CD4-positive, alpha-beta T cell treated with Interleukin-21 for 1 hour (primary cell): ENCODE measurements around the gene ETV6.
A peak's percentile ranks its signal among the peaks of the same experiment; 100 is the strongest.

Experiments used
- DNase-seq: peaks from one replicate; pipeline ENCODE4 v3.0.0-alpha.2; 2020

ETV6 gene

DNA sequence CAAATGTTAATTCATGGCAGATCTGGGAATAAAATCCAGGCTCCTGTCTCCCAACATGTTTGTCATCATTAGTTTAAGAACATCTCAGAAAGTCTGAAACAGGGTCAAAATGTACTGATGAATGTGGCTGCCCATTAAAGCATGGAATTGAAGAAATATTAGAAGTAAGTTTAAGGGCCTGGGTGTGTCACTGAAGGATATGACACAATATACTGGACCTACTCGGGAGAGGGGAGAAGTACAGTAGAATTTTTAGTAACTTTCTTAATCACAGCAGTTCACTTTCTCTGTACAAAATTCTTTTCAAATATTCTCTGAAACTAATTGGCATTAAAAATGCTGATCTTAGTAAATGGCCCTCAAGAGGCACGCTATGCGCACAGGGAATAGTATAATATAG, 185.5 kb downstream of the ETV6 start:
- no peak for DNase-seq

DNA sequence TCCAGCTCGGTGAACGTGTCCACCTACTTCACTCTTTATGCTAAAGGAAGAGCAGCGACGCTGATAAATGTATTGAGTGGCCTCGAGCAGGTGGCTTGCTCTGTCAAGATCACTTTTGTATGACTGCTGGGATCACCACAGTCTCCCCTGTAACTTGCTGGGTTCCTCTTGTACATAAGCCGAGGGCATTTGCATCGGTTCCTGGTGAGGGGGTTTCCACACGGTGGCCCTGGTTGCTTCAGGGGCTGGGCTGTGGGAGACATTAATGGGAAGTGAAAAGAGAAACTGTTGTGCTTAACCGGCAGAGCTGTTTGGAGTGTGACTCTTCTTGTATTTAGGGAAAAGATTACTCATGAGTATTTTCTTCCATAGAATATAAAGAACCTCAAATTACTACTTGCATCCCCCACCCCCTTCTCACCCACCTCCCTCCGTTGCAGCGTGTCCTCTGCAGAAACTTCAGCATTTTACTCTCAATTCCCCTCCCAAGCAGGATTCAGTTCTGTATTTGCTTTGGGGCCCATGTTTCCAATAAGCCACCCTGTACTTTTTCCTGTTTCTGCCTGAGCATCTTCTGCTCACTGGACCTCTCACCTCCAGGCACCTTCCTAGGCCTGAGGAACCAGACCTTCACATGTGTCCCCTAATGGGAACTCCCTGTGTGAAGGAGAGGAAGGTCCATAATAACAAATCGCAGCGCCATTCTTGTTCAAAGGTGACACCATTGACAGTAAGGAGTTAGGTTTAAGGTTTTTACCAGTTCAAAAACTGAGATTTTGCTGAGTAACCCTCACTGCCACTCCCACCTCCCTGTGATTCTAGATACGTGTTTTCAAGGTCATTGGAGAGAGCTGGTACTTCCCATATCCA, 187.0 kb downstream of the ETV6 start:
- DNase-seq: peak; percentile 55

DNA sequence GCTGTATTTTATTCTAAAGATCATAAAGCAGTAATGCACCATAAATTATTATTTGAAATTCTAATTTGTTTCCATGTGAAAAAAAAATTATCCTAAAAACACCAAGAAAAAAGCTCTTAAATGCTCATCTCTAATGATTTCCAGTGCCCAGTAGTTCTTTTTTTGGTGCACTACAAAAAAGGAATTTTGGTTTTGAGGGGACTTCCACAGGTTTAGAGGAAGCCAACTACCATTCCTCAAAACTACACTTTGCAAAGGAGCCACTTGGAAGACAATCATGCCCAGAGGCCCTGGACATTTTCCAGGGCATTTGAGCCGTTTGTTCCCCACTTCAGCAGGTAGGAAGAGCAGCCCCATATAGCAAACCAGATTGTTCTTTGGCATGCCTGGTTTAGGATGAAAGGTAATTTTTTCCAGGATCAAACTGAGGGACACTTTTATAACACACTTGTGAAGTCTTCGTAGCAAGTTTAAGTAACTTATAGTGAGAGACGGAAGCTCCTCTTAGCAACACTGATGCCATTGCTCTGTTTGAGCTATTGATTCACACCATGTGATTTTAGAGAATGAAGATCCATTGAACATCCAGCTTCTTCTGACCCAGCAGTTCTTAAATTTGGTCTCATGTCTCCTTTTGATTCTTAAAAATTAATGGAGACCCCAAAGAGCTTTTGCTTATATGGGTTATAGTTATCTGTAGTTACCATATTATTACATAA, 187.9 kb downstream of the ETV6 start:
- no peak for DNase-seq

DNA sequence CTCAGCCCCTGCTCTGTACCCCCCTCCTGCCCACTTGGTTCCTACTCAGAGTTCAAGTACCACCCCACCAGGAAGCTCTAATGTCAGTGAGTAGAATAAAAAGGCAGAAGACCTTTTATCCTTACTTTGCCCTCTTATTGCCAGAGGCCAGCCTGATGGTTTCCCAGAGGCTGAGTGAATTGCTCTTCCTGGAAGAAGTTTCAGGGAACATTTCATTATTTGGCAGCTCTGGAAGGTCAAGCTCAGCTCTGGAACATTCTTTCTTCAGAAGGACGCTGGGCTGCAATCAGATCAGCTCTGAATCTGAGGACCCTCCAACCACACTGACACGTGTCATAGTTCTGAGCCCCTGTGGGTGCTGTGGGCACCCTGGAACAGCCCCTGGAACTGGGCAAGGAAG, 188.9 kb downstream of the ETV6 start:
- no peak for DNase-seq

DNA sequence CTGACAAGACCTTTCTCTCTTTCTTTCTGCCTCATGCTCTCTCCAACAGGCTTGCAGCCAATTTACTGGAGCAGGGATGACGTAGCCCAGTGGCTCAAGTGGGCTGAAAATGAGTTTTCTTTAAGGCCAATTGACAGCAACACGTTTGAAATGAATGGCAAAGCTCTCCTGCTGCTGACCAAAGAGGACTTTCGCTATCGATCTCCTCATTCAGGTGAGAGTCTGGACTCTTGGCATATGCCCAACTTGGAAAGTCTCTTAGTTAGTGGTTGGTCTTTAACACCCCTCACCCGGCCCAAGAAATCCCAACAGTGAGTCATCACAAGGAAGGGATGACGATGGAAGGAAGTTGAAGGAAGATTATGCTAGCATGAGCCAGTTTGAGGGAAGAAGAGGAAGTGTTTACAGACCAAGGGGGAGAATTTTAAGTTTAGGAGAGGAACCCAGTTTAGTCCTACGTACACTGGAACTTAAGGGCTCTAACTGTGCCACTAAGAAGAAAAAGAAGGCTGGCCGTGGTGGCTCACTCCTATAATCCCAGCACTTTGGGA, 189.7 kb downstream of the ETV6 start:
- DNase-seq: no peak

DNA sequence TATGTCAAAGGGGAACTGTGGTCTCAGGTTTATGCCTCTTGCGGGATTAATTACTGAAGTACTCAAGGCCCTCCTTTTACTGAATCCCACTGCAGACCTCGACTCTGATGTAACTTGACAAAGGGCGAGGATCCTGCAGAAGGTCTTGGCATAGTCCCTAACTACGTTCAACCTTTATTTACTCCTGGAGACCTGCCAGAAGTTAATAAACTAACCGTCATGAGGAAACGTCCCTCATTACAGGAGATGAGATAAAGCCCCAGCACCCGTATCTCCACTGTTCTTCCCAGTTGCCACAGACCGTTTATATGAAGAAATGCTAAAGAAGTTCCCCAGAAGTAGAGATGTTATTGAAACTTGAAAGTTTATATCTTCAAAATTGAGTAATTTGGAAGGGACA, 190.9 kb downstream of the ETV6 start:
- no peak for DNase-seq

DNA sequence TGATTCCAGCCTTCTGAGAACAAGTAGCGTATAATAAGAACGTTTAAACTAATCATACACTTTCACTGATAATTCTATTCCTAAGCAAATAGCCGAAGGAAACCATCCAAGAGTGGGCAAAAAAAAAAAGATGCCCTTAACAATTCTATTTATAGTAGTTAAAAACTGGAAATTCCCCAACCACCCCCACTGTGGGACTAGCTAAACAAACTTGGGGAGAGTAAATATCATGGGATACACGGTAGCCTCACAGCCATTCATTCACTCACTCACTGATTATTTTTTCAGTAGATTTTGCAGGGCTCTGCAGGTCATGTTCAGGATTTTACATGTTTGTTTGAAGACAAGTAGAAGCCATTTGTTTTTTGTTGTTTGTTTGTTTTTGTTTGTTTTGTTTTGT, 197.0 kb downstream of the ETV6 start:
- DNase-seq: no peak

DNA sequence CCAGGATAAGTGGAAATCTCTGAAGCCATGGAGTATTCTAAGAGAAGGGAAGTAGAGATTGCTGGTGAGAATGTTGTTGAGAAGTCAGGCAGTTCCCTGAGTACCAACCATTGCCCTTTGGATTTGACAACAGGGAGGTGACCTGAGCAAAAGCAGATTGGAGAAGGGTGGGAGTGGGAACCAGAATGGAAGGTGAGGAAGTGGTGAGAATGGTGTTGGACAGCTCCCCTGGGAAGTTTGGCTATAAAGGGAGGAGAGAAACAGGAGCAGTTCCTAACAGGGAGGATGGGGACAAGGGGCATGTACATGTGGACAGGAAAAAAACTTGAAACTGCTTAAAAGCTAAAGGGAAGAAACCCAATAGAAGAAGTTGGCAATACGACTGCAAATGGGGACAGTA, 198.1 kb downstream of the ETV6 start:
- DNase-seq: no peak

DNA sequence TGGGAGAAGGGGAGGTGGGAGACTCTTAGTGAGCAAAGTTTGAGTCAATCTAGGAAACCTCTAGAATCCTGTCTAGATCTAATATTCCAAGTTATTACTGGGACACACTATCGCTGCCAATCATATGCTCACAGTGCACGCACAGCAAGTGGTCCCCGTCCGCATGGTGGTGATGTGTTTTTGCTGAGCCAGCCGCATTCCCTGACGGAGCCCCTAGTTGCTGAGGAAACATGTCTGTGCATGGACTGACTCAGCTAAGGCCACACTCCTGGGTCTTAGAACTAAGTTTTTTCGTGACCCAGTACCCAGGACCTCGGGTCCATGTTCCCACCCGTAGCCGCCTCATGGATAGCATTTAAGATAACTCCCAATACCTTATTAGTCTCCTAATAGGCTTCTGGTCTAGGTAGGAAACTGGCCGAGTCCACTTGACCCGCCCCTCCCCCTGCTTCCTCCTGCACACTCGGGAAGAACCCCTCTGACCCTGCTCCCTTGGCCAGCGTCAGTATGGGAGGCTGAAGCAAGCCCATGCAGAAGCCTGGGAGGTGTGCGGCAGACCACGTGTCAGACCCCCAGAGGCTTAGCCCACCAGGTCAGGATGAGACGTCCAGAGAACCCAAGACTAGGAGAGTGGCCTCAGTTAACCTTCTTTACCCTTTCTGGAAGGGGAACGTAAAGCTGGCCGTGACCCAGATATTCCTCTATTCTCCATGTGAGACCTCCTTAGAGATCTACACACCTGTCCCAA, 200.5 kb downstream of the ETV6 start:
- DNase-seq: no peak

DNA sequence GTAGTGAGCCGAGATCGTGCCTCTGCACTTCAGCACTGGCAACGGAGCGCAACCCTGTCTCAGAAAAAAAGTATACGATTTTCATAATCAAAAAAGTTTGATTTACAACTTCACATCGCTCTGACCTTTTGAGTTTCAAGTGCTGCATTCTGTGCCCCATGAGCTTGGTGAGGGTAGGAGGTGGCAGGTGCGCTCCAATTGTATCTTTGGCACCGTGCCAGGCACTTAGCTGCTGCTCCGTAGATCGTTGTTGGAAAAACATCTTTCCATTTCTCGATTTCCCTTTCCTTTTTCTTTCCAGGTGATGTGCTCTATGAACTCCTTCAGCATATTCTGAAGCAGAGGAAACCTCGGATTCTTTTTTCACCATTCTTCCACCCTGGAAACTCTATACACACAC, 203.7 kb downstream of the ETV6 start:
- no peak for DNase-seq

DNA sequence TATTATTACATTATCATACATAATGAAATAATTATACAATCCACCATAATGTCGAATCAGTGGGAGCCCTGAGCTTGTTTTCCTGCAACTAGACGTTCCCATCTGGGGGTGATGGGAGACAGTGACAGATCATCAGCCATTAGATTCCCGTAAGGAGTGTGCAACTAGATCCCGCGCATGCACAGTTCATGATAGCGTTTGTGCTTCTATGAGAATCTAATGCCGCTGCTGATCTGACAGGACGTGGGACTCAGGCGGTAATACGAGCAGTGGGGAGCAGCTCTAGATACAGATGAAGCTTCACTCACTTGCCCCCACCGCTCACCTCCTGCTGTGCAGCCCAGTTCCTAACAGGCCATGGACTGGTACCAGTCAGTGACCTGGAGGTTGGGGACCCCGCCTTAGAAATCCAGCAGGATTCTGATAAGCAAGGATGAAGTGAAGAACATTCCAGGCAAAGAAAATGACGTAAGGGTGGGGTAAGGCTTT, 204.6 kb downstream of the ETV6 start:
- no peak for DNase-seq

DNA sequence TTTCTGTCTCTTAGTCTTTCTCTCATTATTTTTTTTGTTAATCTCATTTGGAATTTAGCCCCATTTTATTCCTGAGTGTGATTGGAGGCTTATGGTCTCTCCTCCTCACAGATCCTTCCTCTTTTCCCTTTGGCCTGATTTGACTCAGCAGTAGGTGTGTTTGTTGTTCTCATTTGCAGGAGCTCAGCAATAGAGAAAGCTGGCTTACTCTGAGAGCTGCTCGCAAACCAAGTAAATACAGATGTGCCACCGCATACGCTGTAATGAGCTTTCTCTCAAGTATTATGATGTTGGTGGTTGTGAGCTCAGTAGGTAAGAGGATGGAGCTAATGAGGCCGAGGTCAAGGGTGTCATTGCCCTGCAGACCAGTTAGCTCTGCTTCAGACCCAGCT, 206.5 kb downstream of the ETV6 start:
- no peak for DNase-seq

DNA sequence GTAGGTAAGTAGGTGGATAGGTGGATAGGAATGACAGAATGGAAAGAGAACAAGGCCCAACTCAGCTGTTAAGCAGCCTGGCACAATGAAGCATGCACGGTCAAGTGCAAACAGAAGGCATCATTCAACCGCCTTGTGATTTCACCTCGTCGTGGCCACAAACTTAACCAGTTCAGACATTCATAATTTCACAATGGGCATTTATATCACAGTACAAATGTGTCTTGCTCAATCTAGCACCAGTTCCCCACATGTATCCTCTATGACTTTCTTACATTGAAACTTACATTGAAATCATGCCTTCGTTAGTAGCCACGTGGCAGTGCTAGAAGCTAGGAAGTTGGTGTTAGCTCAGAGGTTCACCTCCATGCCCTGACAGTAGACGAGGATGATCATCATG, 207.5 kb downstream of the ETV6 start:
- no peak for DNase-seq

DNA sequence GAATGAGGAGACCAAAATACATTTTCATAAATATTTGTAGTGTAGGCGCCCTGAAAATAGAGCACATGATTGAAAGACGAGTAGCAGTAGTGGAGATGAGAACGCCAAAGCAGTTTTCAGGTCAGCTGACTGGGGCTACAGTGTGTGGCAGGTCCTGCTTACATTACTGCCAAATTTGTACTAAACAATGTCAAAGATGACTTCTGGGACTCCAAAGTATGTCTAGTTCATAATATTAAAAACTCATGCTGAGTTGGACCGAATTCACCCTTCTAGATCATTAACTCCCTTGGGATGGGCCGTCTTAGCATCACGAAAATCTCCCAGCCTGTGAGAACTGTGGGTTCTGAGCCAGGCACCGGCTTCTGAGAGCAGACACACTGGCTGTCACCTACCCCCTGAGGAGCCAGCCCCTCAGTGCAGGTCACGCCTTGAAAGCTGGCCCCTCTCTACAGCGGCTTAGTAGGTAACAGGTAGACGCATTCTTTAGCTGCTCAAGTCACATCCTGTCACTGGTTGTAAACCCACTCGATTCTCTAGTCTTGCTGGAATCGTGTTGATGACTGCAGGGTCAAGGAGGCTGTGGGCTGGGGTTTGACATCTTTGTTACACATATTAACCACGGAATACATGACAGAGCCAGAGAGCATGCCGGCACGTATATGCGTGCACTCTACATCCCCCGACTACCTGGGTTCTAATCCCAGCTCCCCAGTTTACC, 210.4 kb downstream of the ETV6 start:
- DNase-seq: no peak

DNA sequence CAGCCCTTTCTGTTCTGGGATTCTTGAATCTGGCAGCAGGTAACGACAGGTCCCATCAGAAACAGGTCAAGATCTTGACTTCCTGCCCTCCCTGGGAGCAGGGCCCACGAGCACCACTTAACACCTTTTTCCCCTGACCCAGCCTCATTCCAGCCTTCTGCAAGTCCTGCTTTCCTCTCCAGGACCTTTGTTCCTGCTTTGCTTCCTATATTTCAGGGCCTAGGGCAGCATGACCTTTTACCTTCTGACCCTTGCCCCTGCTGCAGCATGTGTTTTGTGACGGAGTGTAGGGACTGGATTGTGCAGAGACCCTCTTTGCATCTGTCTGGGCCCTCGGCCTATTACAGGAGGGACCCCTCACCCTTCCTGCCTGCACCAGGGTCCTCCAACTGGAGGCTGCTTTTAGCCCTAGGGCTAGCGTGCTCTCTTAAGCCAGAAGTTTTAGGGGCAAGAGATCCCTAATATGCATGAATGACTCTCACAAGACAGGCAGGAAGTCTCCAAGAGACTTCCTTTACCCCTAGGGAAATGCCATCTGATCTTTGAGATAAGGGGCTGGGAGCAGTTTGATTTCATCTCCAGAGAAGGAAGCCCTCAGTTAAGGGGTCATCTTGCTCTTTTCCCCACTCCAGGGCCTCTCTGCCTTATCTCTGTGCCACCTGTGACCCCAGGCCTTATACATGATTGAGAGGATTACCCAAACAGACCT, 211.8 kb downstream of the ETV6 start:
- no peak for DNase-seq

DNA sequence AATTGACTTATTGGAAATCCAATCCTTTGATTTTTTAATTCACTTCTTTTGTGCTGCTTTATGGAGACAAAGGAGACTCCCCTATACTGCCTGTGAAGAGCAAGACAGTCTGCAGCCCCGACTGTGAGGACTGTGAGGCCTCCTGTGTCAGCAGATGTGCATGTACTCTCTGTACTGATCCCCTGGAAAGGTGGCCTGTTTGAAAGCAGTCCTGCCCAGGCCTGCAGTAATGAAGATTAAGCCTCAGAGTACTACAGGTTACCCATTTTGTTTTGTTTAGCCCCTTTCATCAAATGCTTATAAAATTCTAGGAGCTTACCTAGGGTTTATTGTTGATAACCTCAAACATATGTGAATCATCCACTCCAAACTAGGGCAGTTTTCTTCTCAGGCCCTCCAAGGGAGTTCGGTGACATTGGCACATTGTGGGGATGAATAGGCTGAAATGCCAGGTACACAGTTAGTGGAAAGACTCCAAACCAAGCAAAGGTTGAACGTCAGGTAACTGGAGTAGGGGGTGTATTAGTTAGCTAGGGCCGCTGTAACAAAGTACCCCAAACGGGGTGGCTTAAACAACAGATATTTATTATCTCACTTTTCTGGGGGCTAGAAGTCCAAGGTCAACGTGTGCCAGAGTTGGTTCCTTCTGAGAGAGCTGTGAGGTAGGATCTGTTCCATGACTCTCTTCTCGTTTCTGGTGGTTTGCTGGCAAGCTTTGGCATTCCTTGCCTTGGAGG, 212.6 kb downstream of the ETV6 start:
- DNase-seq: no peak

DNA sequence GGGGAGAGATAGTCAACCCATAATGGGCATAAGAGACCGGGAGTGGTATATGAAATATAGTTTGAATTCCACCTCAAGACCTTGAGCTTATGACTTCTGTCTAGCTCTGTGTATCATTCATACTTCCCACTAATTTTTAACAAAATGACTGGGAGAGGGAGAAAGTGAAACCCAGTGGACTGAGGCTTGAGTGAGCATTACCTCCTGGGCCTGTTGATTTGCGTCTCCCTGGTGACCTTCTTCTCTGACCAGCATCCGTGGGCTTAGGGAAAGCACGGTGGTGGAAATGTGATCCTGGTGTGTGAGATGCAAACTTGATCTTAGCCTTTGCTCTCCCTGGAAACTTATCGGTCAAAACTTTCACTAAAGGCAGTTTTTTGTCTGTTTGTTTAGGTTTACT, 213.3 kb downstream of the ETV6 start:
- no peak for DNase-seq

DNA sequence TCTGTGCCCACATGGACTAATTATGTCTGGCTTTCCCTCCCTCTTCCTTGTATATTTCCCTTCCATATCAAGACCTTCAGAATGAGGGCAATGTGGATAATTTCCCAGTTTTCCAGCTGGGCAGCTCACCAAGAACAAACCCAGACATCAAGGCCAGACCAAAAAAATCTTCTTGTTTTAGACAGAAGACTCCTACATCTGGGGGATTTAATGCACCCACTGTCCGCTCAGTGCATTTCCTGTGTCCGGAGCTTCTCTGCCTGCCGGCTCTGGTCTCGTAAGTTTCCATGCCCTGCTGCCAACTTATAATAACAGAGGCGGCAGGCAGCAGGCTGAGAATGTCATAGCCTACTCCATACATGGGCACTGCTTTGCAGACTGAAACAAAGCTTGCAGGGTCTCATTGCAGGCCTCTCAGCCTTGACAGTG, 214.0 kb downstream of the ETV6 start:
- DNase-seq: no peak

DNA sequence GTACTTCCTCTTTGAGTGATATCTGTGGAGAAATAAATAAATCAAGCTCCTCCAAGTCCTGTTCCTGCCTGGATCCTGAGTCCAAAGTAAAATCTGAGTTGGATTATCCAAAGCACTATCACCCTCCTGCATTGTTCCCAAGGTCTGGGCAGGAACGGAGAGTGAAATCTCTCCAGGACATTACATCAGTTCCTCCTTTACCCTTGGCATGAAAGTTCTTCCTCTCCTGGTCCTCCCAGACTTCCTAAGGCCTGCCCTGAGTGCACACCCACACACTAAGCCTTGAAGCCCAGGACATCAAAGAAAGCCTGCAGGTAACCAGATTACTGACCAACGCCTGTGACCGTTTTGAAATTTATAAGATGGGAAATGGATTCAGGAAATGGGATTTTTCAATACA, 214.5 kb downstream of the ETV6 start:
- no peak for DNase-seq

DNA sequence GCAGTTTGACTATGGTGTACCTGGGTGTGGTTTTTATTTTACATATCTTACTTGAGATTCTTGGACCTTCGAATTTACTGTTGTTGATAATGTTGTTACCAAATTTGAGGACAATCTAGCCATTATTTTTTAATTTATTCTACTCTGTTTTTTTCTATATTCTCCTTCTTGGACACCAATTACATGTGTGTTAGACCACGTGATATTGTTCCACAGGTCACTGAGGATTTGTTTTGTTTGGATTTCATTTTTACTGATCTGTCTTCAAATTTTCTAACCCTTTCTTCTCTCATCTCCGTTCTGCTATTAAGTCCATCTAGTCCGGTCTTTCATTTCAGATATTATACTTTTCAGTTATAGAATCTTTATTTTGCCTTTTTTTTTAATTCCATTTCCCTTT, 216.3 kb downstream of the ETV6 start:
- DNase-seq: no peak

DNA sequence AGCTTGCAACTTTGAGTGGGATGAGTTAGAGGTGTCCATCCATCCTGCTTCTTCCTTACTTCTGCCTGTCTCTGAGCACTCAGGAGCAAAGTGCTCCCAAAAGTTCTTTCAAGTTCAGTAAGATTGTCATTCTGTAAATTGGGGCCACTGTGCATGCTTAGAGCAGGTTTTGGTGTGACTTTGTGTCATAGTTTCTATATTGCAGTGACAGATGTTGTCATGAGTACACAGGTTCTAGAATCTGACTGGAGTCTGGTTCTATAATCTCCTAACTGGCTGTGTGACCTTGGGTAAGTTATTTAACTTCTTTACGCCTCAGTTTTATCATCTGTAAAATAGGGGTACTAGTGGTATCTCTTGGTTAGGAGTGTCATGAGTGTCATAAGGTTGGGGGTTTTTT, 218.6 kb downstream of the ETV6 start:
- no peak for DNase-seq
